Karpas-422 (cell line): Measurements from ENCODE around the gene CRIP3. TPM values are rescaled to one million over a fixed set of nuclear protein-coding genes. Genes with fewer than 3 reads are reported as not detected.
"Not testable (repeated sequence)": the region's sequence is repeated elsewhere in the genome, so short reads cannot be mapped to it uniquely, and the experiment has no call there.

Experiments used
- DNase-seq: peaks from one replicate; pipeline ENCODE4 v3.0.0-alpha.2; 2015
- H2AFZ ChIP-seq: fragments of 200-600 bp; sonication (generic); 2 replicates; pipeline ENCODE4 v1.6.1; 2014; ENCODE audit warnings: antibody characterized with exemption, low read length, mixed read lengths
- H3K27ac ChIP-seq: fragments of 200-600 bp; sonication (generic); 2 replicates; pipeline ENCODE4 v1.5.1; 2014; ENCODE audit warnings: mild to moderate bottlenecking, low read length, moderate library complexity
- H3K27me3 ChIP-seq: fragments of 200-600 bp; sonication (generic); 2 replicates; pipeline ENCODE4 v1.6.1; 2014; ENCODE audit warnings: low read length, mixed read lengths
- H3K36me3 ChIP-seq: fragments of 200-600 bp; sonication (generic); 2 replicates; pipeline ENCODE4 v1.6.1; 2014; ENCODE audit warnings: low read length, mixed read lengths; ENCODE audit not compliant: insufficient read depth
- H3K4me1 ChIP-seq: fragments of 200-600 bp; sonication (generic); 2 replicates; pipeline ENCODE4 v1.6.1; 2014; ENCODE audit warnings: mild to moderate bottlenecking, low read length, mixed read lengths
- H3K4me2 ChIP-seq: fragments of 200-600 bp; sonication (generic); 2 replicates; pipeline ENCODE4 v1.6.1; 2014; ENCODE audit warnings: low read length, low read depth, mild to moderate bottlenecking; ENCODE audit not compliant: poor library complexity, severe bottlenecking
- H3K4me3 ChIP-seq: fragments of 200-600 bp; sonication (generic); 2 replicates; pipeline ENCODE4 v1.5.1; 2014; ENCODE audit warnings: mild to moderate bottlenecking, antibody characterized with exemption, low read length, mixed read lengths
- H3K79me2 ChIP-seq: fragments of 200-600 bp; sonication (generic); 2 replicates; pipeline ENCODE4 v1.6.1; 2014; ENCODE audit warnings: mild to moderate bottlenecking, low read length, mixed read lengths
- H3K9ac ChIP-seq: fragments of 200-600 bp; sonication (generic); 2 replicates; pipeline ENCODE4 v1.6.0; 2014; ENCODE audit warnings: low read length
- H3K9me2 ChIP-seq: fragments of 200-600 bp; sonication (generic), shearing (Covaris generic); replicated peaks from 2 replicates; pipeline ENCODE4 v1.6.0; 2014; ENCODE audit warnings: mild to moderate bottlenecking, low read length, moderate library complexity; ENCODE audit not compliant: insufficient read depth
- H3K9me3 ChIP-seq: fragments of 300-700, 200-600 bp; sonication (generic); 2 replicates; pipeline ENCODE4 v1.6.1; 2014; ENCODE audit warnings: low read length, mixed read lengths
- H4K20me1 ChIP-seq: fragments of 200-600 bp; sonication (generic); 2 replicates; pipeline ENCODE4 v1.6.1; 2014; ENCODE audit warnings: mild to moderate bottlenecking, antibody characterized with exemption, low read length, low read depth; ENCODE audit not compliant: insufficient read depth
- total RNA-seq: library from RNA; depleted of rRNA; stranded (reverse); fragments of >200 nt; shearing (Covaris generic); gene quantifications from 2 replicates; pipeline ENCODE4 v1.2.3, GENCODE V29; 2014; ENCODE audit warnings: low replicate concordance

The CRIP3 gene
- total RNA-seq, 1 experiment from 2014 or later = 56.8 TPM

GRCh38 chr6:43304882-43305281 is 3.7 kb downstream of the CRIP3 start:
- H3K36me3 ChIP-seq = no peaks in the 10 kb centered on the region
- H3K4me3 ChIP-seq = no peak overlapping the region
- no peaks in the 10 kb centered on the region for H3K9me3 ChIP-seq
- H3K79me2 ChIP-seq = no peaks in the 10 kb centered on the region
- no peaks in the 10 kb centered on the region for H3K27me3 ChIP-seq
- H4K20me1 ChIP-seq = 0 out of 2 replicates have a peak, but pooled peaks cover 3% of the 10 kb centered on the region
- H3K27ac ChIP-seq = no peak overlapping the region
- no peak overlapping the region for H3K9ac ChIP-seq
- no peak overlapping the region for H2AFZ ChIP-seq
- H3K9me2 ChIP-seq = no peaks in the 10 kb centered on the region
- H3K4me2 ChIP-seq = no peak overlapping the region
- peaks cover 25% of the 10 kb centered on the region for H3K4me1 ChIP-seq
- DNase-seq = peak; percentile 29

DNA sequence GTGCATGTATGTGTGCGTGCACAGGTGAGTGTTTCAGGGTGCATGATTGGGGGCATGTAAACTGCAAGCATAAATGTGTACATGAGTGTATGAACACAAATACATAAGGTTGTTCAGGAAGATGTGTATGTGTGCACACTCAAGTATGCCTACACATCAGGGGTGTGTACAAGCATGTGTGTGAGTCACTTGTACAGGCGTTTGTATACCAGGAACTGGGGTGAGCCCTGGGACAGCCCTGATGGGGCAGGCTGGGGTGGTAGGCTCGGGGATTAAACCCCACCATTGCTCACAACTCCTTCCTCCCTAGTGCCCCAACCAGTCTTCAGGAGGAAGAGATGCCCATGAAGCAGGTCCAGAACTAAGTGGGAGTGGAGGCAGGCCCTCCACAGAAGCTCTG is 4.3 kb downstream of the CRIP3 start:
- H3K4me1 ChIP-seq = peaks cover 26% of the 10 kb centered on the region
- H3K9me3 ChIP-seq = no peaks in the 10 kb centered on the region
- no peak overlapping the region for H2AFZ ChIP-seq
- no peaks in the 10 kb centered on the region for H3K27me3 ChIP-seq
- H3K79me2 ChIP-seq = no peaks in the 10 kb centered on the region
- H4K20me1 ChIP-seq = 0 out of 2 replicates have a peak, but pooled peaks cover 3% of the 10 kb centered on the region
- H3K9ac ChIP-seq = no peak overlapping the region
- H3K27ac ChIP-seq = no peak overlapping the region
- no peak overlapping the region for H3K4me2 ChIP-seq
- H3K9me2 ChIP-seq = no peaks in the 10 kb centered on the region
- H3K36me3 ChIP-seq = no peaks in the 10 kb centered on the region
- H3K4me3 ChIP-seq = no peak overlapping the region
- no peak for DNase-seq

DNA sequence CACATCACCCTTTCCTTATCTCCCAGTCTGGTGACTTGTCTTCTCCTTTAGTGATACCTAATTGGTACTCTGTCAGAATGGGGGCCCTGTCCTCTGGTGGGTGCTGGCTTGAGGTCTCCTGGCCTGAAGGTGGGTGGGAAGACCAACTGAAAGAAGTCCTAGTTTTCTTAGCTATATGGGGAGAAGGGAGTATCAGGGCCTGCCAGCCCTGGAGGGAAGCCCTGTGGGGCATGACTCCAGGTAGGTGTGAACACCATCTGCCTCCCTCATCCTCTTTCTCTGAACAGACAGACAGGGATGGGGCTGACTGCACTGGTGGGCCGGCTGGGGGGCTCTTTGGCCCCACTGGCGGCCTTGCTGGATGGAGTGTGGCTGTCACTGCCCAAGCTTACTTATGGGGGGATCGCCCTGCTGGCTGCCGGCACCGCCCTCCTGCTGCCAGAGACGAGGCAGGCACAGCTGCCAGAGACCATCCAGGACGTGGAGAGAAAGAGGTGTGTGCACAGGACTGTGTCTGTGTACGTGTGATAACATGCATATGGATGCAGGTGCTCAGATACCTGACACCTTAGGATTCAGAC is 4.8 kb downstream of the CRIP3 start:
- no peak overlapping the region for H3K4me3 ChIP-seq
- H3K4me2 ChIP-seq = no peak overlapping the region
- DNase-seq = peak; percentile 36
- H3K36me3 ChIP-seq = no peaks in the 10 kb centered on the region
- H3K79me2 ChIP-seq = no peaks in the 10 kb centered on the region
- H3K4me1 ChIP-seq = peaks cover 21% of the 10 kb centered on the region
- no peak overlapping the region for H3K9ac ChIP-seq
- no peak overlapping the region for H3K27ac ChIP-seq
- no peak overlapping the region for H2AFZ ChIP-seq
- H3K27me3 ChIP-seq = no peaks in the 10 kb centered on the region
- H3K9me3 ChIP-seq = no peaks in the 10 kb centered on the region
- H4K20me1 ChIP-seq = 0 out of 2 replicates have a peak, but pooled peaks cover 3% of the 10 kb centered on the region
- no peaks in the 10 kb centered on the region for H3K9me2 ChIP-seq

GRCh38 chr6:43303006-43303405 is 5.6 kb downstream of the CRIP3 start:
- DNase-seq = peak; percentile 39
- not testable (repeated sequence) for H3K36me3 ChIP-seq, H3K79me2 ChIP-seq, H3K9ac ChIP-seq, H3K27ac ChIP-seq, H4K20me1 ChIP-seq, H3K9me2 ChIP-seq, H3K4me2 ChIP-seq, H3K4me3 ChIP-seq, H2AFZ ChIP-seq, H3K9me3 ChIP-seq, H3K27me3 ChIP-seq
- H3K4me1 ChIP-seq = peaks cover 13% of the 10 kb centered on the region

DNA sequence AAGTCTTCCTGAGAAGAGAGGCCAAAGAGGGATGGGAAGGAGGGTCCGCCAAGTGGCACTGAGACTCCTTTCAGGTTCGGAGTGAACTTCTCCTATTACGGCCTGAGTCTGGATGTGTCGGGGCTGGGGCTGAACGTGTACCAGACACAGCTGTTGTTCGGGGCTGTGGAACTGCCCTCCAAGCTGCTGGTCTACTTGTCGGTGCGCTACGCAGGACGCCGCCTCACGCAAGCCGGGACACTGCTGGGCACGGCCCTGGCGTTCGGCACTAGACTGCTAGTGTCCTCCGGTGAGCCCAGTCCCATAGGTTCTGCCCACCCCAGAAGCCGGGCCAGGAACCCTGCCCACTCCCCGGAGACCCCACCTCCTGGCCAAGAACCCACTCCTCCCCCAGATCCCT is 6.5 kb downstream of the CRIP3 start:
- H3K36me3 ChIP-seq = no peaks in the 10 kb centered on the region
- DNase-seq = no peak
- H4K20me1 ChIP-seq = 0 out of 2 replicates have a peak, but pooled peaks cover 3% of the 10 kb centered on the region
- H3K4me1 ChIP-seq = peaks cover 7% of the 10 kb centered on the region
- no peaks in the 10 kb centered on the region for H3K9me2 ChIP-seq
- no peaks in the 10 kb centered on the region for H3K79me2 ChIP-seq
- H3K4me2 ChIP-seq = no peak overlapping the region
- no peak overlapping the region for H2AFZ ChIP-seq
- H3K4me3 ChIP-seq = no peak overlapping the region
- H3K27ac ChIP-seq = no peak overlapping the region
- no peaks in the 10 kb centered on the region for H3K27me3 ChIP-seq
- H3K9ac ChIP-seq = no peak overlapping the region
- no peaks in the 10 kb centered on the region for H3K9me3 ChIP-seq

- Histone ChIP-seq H3K27ac (no peak overlapping the region), H3K9me2 (no peaks in the 10 kb centered on the region), H3K9ac (no peak overlapping the region), H3K27me3 (no peaks in the 10 kb centered on the region), H4K20me1 (0 out of 2 replicates have a peak, but pooled peaks cover 3% of the 10 kb centered on the region), H3K9me3 (no peaks in the 10 kb centered on the region), H3K4me2 (no peak overlapping the region), H2AFZ (no peak overlapping the region), H3K4me3 (no peak overlapping the region), H3K79me2 (no peaks in the 10 kb centered on the region), H3K4me1 (peaks cover 7% of the 10 kb centered on the region), H3K36me3 (no peaks in the 10 kb centered on the region)
- no peak for DNase-seq
These were observed 7.3 kb downstream of the CRIP3 start for GRCh38 chr6:43301081-43301870.

- Histone ChIP-seq H3K36me3 (no peaks in the 10 kb centered on the region), H3K9me3 (no peaks in the 10 kb centered on the region), H3K27me3 (no peaks in the 10 kb centered on the region), H3K79me2 (no peaks in the 10 kb centered on the region), H3K27ac (no peak overlapping the region), H3K9ac (no peak overlapping the region), H3K4me3 (no peak overlapping the region), H3K4me1 (peaks cover 7% of the 10 kb centered on the region), H2AFZ (no peak overlapping the region), H3K4me2 (no peak overlapping the region), H4K20me1 (no peaks in the 10 kb centered on the region), H3K9me2 (no peaks in the 10 kb centered on the region)
- DNase-seq = no peak
These were observed 9.0 kb downstream of the CRIP3 start for GRCh38 chr6:43299338-43300293.
